Inflammatory macrophage treated with lipopolysaccharide for 4 hours (primary cell): ENCODE data around the gene SOX2.

Experiments used
- DNase-seq: peaks from one replicate; pipeline ENCODE4 v3.0.0-alpha.2; 2020

Gene SOX2

GRCh38 chr3:181711325-181712135, at the start of gene SOX2:
Gene SOX2 (plus strand): TSS chr3:181711925. CDS start chr3:181712361, 436 bp downstream.
- no peak for DNase-seq

GRCh38 chr3:181683563-181683962, 28.2 kb upstream of the SOX2 start:
- DNase-seq, result no peak

- no peak for DNase-seq
These were observed 24.5 kb upstream of the SOX2 start for GRCh38 chr3:181687190-181687589.

- DNase-seq, result no peak
These were observed 24.0 kb upstream of the SOX2 start for GRCh38 chr3:181687731-181688130.

GRCh38 chr3:181689546-181689945, 22.2 kb upstream of the SOX2 start:
- no peak for DNase-seq

- no peak for DNase-seq
These were observed 21.0 kb upstream of the SOX2 start for GRCh38 chr3:181690769-181691168.

GRCh38 chr3:181691901-181692300, 19.8 kb upstream of the SOX2 start:
- DNase-seq, result no peak

- no peak for DNase-seq
These were observed 19.2 kb upstream of the SOX2 start for GRCh38 chr3:181692311-181693145.

- DNase-seq, result no peak
These were observed 18.4 kb upstream of the SOX2 start for GRCh38 chr3:181693280-181693679.

- DNase-seq, result no peak
These were observed 16.7 kb upstream of the SOX2 start for GRCh38 chr3:181694805-181695660.

GRCh38 chr3:181695661-181696491, 15.8 kb upstream of the SOX2 start:
- DNase-seq, result no peak

GRCh38 chr3:181696626-181697230, 15.0 kb upstream of the SOX2 start:
- no peak for DNase-seq

- no peak for DNase-seq
These were observed 13.3 kb upstream of the SOX2 start for GRCh38 chr3:181698263-181698954.

- no peak for DNase-seq
These were observed 12.4 kb upstream of the SOX2 start for GRCh38 chr3:181699171-181699903.

- DNase-seq, result peak; percentile 56
These were observed 11.3 kb upstream of the SOX2 start for GRCh38 chr3:181700168-181701087.

GRCh38 chr3:181701096-181701495, 10.6 kb upstream of the SOX2 start:
- DNase-seq, result no peak

GRCh38 chr3:181703601-181704420, 7.9 kb upstream of the SOX2 start:
- DNase-seq, result no peak

GRCh38 chr3:181704421-181705085, 7.2 kb upstream of the SOX2 start:
- DNase-seq, result no peak
